Raji (cell line): ENCODE data around the gene P2RY8.

Source experiments
- POLR2A ChIP-seq: IDR thresholded peaks from 2 replicates; pipeline ENCODE4 v1.6.1; 2011; ENCODE audit warnings: low read depth, low read length, control low read depth; ENCODE audit not compliant: insufficient read depth

Gene P2RY8

GRCh38 chrX:1527457-1527856 lies 9.5 kb downstream of the P2RY8 start:
- TF ChIP-seq POLR2A = no peak

DNA sequence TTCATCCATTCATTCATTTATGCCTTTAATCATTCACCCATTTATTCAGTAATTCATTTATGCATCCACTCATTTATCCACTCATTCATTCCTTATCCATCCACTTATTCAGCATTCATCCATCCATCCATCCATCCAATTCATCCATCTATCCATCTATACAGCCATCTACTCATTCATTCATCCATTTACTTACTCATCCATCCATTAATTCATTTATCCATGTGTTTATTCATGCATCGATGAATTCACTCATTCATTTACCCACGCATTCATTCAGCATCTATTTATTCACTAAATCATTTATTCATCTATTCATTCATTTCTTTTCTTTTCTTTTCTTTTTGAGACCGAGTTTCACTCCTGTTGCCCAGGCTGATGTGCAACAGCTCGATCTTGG lies 10.4 kb downstream of the P2RY8 start:
- TF ChIP-seq POLR2A = no peak

DNA sequence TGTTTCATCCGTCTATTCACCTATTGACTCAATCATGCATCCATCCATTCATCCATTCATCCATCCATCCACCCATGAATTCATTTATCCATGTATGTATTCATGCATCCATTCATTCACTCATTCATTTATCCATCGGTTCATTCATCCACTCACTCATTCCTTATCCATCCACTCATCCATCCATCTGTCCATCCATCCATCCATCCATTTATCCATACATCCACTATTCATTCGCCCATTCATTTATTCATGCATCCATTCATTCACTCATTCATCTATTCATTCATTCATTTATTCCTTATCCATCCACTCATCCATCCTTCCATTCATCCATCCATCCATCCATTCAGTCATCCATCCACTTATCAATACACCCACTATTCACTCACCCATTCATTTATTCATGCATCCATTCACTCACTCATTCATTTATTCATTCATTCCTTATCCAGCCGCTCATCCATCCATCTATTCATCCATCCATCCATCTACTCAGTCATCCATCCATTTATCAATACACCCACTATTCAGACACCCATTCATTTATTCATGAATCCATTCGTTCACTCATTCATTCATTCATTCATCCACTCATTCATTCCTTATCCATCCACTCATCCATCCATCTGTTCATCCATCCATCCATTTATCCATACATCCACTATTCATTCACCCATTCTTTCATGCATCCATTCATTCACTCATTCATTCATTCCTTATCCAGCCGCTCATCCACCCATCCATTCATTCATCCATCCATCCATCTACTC lies 11.2 kb downstream of the P2RY8 start:
- TF ChIP-seq POLR2A = no peak

- no peak for TF ChIP-seq POLR2A
Measured at GRCh38 chrX:1524874-1525582, 12.0 kb downstream of the P2RY8 start.

DNA sequence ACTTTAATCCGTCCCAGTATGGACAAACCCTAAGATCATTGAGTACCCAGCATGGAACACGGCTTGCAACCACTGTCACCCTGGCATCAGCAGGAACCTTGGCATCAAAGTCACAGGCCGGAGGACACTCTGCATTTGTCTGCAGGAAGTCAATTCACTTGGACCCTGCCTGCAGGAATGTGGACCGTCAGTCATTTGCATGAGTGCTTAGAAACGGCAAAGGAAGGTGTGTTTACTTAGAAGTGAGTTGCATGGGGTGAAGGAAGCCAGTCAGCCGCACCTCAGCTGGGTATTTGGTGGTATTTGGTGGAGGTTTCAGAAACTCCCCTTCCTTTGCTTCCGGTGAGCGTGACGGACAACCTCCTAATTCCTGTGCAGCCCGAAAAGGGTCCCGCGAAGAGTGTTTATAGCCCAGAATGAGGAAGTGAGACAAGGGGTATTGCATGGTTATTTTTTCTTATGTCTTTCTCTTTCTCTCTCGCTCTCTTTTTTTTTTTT lies 15.5 kb downstream of the P2RY8 start:
- peak; percentile 47; the same call in 1 of the 2 replicates for TF ChIP-seq POLR2A

DNA sequence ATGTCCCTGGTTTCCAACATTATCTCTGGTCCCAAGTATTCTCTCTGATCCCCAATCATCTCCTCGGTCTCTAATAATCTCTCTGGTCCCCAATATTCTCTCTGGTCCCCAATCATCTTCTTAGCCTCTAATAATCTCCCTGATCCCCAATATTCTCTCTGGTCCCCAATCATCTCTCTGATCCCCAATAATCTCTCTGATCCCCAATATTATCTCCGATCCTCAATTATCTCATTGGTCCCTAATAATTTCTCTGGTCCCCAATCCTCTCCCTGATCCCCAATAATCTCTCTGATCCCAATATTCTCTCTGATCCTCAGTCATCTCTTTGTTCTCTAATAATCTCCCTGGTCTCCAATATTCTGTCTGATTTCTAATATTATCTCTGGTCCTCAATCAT lies 16.6 kb downstream of the P2RY8 start:
- no peak for TF ChIP-seq POLR2A

- no peak for TF ChIP-seq POLR2A
Measured at GRCh38 chrX:1519022-1519497, 17.9 kb downstream of the P2RY8 start.

DNA sequence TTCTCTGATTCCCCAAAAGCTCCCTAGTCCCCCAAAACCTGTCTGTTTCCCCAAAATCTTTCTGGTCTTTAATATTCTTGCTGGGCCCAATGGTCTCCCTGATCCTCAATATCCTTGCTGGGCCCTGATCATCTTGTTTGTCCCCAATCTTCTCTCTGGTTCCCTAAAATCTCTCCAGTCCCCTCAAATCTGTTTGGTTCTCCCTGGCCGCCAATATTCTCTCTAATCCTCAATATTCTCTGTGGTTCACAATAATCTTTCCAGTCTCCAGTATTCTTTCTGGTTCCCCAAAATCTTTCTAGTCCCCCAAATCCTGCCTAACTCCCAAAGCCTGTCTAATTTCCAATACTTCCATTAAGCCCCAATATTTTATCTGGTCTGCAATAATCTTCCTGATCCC lies 18.5 kb downstream of the P2RY8 start:
- TF ChIP-seq POLR2A = no peak

- no peak for TF ChIP-seq POLR2A
Measured at GRCh38 chrX:1516596-1517104, 20.3 kb downstream of the P2RY8 start.

DNA sequence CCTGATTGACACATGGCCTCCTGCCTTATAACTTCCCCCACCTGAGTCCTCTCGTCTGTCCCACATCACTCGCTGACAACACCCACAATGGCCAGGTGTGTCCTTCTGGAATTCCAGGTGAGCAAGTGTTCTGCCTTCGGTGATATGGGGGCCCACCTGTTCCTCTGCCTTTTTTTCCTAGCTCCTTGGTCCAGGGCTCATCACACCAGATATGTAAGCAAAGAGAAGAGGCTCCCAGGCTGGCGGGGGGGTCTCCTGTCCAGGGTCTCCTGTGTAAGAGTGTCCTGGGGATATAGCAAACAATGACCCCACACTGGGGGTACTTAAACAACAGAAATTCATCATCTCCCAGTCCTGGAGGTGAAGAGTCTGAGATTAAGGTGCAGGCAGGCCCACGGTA lies 25.2 kb downstream of the P2RY8 start:
- no peak for TF ChIP-seq POLR2A

DNA sequence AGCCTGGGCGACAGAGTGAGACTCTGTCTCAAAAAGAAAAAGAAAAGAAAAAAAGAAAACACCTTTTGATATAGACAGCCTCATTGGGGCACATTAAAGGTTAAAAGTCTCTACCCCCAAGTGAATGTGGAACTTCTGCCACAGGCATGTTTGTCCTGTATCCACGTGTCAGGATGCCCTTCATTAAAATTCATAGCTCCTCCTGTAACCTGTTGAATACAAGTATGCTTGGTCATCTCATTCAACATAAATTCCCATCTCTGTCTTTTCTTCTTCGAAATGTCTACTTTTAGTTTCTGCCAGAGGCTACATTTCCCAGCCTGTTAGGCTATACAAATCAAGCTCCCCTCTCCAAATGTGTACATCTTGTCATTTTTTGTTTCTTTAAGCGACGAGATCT lies 25.8 kb downstream of the P2RY8 start:
- TF ChIP-seq POLR2A = no peak

GRCh38 chrX:1507511-1508463 lies 29.2 kb downstream of the P2RY8 start:
- TF ChIP-seq POLR2A = no peak

- no peak for TF ChIP-seq POLR2A
Measured at GRCh38 chrX:1506916-1507315, 30.1 kb downstream of the P2RY8 start.

GRCh38 chrX:1502853-1503252 lies 34.1 kb downstream of the P2RY8 start:
- TF ChIP-seq POLR2A = no peak

GRCh38 chrX:1502241-1502640 lies 34.7 kb downstream of the P2RY8 start:
- TF ChIP-seq POLR2A = peak; percentile 51; the same call in 1 of the 2 replicates
